Activated CD4-positive, alpha-beta T cell treated with anti-CD3 and anti-CD28 coated beads for 36 hours (primary cell): ENCODE measurements around the gene TUBGCP6. TPM values are rescaled to one million over a fixed set of nuclear protein-coding genes. Genes with fewer than 3 reads are reported as not detected.

Source experiments
- ATAC-seq: fragments of 200-7000 bp; cut with Tn5 transposase; one replicate; pipeline ENCODE4 v1.10.0; 2021; ENCODE audit warnings: mild to moderate bottlenecking, moderate library complexity
- CTCF ChIA-PET: fragments of 350-600 bp; sonication (Branson Sonifier 250); formaldehyde crosslinking; loops from one replicate; lab custom pipeline; 2021; ENCODE audit warnings: antibody characterized with exemption; lab: Charles Lee
- POLR2A ChIA-PET: fragments of 350-600 bp; sonication (Branson Sonifier 250); formaldehyde crosslinking; loops from one replicate; lab custom pipeline; 2021; ENCODE audit warnings: antibody characterized with exemption, inconsistent platforms; lab: Charles Lee
- DNase-seq: peaks from one replicate; pipeline ENCODE4 v3.0.0-alpha.2; 2020
- H3K27ac Mint-ChIP-seq: one replicate; pipeline ENCODE4 v1.8.0; 2021; ENCODE audit warnings: mixed read lengths
- H3K27me3 Mint-ChIP-seq: one replicate; pipeline ENCODE4 v1.8.0; 2021; ENCODE audit warnings: mixed read lengths
- H3K36me3 Mint-ChIP-seq: one replicate; pipeline ENCODE4 v1.8.0; 2021; ENCODE audit warnings: low read depth, mixed read lengths
- H3K4me1 Mint-ChIP-seq: one replicate; pipeline ENCODE4 v1.8.0; 2021; ENCODE audit warnings: mixed read lengths
- H3K4me3 Mint-ChIP-seq: one replicate; pipeline ENCODE4 v1.8.0; 2021; ENCODE audit warnings: mild to moderate bottlenecking, moderate library complexity, mixed read lengths
- H3K9me3 Mint-ChIP-seq: one replicate; pipeline ENCODE4 v1.8.0; 2021; ENCODE audit warnings: low read depth, mixed read lengths
- intact Hi-C, 2 experiments: fragments of 100-400 bp; cut with DNase I in 1 of 2; cut with micrococcal nuclease in 1 of 2; formaldehyde crosslinking; loops; one replicate each; pipeline versions ENCODE4 v1.14.2 to v1.15.1; 2022 to 2024; cut with DNase I, micrococcal nuclease
- total RNA-seq, 2 experiments: library from RNA; stranded (reverse); gene quantifications; one replicate each; pipeline ENCODE4 v1.2.3, GENCODE V29; 2021

TUBGCP6 gene
- total RNA-seq, 2 experiments from 2014 or later: 42.2 to 49.2 TPM

- intact Hi-C loops: no loop called here
- ATAC-seq: no peak
- Mint-ChIP-seq H3K9me3 (no peaks in the 10 kb centered on the region), H3K27me3 (no peaks in the 10 kb centered on the region), H3K4me1 (no peaks in the 10 kb centered on the region), H3K27ac (no peak overlapping the region), H3K36me3 (peaks cover 36% of the 10 kb centered on the region), H3K4me3 (no peak overlapping the region)
- ChIA-PET CTCF (interaction anchor here (0.7 to 1.5 kb wide), 3 partner anchors 22 to 66 kb away, joined by 3 to 5 read pairs (median 5); no protein-coding TSS in a partner anchor), POLR2A (no interaction called here)
- DNase-seq: no peak
These were observed 29.3 kb downstream of the TUBGCP6 start for GRCh38 chr22:50215297-50216054.

- Mint-ChIP-seq H3K4me1 (peaks cover 4% of the 10 kb centered on the region), H3K27ac (no peak overlapping the region), H3K27me3 (no peaks in the 10 kb centered on the region), H3K9me3 (no peaks in the 10 kb centered on the region), H3K36me3 (peaks cover 32% of the 10 kb centered on the region), H3K4me3 (no peak overlapping the region)
- CTCF ChIA-PET: interaction anchor here (1.2 kb wide), 1 partner anchor 64 kb away, joined by 3 read pairs; no protein-coding TSS in a partner anchor
- ATAC-seq (no peak), DNase-seq (no peak)
- intact Hi-C loops: no loop called here
- POLR2A ChIA-PET: no interaction called here
These were observed 31.6 kb downstream of the TUBGCP6 start for GRCh38 chr22:50213263-50213662.

- intact Hi-C loops: loop anchor here in 1 of 2 experiments (2.0 kb wide), 1 partner anchor 444 kb away; no protein-coding TSS in a partner anchor
- H3K4me3 Mint-ChIP-seq: no peak overlapping the region
- no peak for DNase-seq
- no peak overlapping the region for H3K27ac Mint-ChIP-seq
- peaks cover 24% of the 10 kb centered on the region for H3K36me3 Mint-ChIP-seq
- ChIA-PET POLR2A (no interaction called here), CTCF (interaction anchor here (1.1 to 1.6 kb wide), 3 partner anchors 29 to 63 kb away, joined by 3 to 13 read pairs (median 3); no protein-coding TSS in a partner anchor)
- no peak for ATAC-seq
- no peaks in the 10 kb centered on the region for H3K27me3 Mint-ChIP-seq
- H3K9me3 Mint-ChIP-seq: no peaks in the 10 kb centered on the region
- peaks cover 4% of the 10 kb centered on the region for H3K4me1 Mint-ChIP-seq
These were observed 33.7 kb downstream of the TUBGCP6 start for GRCh38 chr22:50211147-50211546.

- DNase-seq (no peak), ATAC-seq (no peak)
- Mint-ChIP-seq H3K27me3 (no peaks in the 10 kb centered on the region), H3K36me3 (peaks cover 22% of the 10 kb centered on the region), H3K9me3 (no peaks in the 10 kb centered on the region), H3K4me1 (peaks cover 4% of the 10 kb centered on the region), H3K27ac (no peak overlapping the region), H3K4me3 (no peak overlapping the region)
- intact Hi-C loops: loop anchor here in 1 of 2 experiments (1.0 to 2.0 kb wide), 3 partner anchors 61 to 444 kb away; no protein-coding TSS in a partner anchor
- CTCF ChIA-PET: interaction anchor here (1.1 to 1.6 kb wide), 3 partner anchors 30 to 62 kb away, joined by 3 to 13 read pairs (median 3); no protein-coding TSS in a partner anchor
- POLR2A ChIA-PET: no interaction called here
These were observed 34.3 kb downstream of the TUBGCP6 start for GRCh38 chr22:50210378-50211139.

- Mint-ChIP-seq H3K4me1 (peaks cover 5% of the 10 kb centered on the region), H3K36me3 (peaks cover 18% of the 10 kb centered on the region), H3K27me3 (no peaks in the 10 kb centered on the region), H3K27ac (no peak overlapping the region), H3K4me3 (no peak overlapping the region), H3K9me3 (no peaks in the 10 kb centered on the region)
- ChIA-PET CTCF (no interaction called here), POLR2A (no interaction called here)
- ATAC-seq: peak; percentile 86
- peak; percentile 85 for DNase-seq
- intact Hi-C loops: loop anchor here (1.0 to 2.0 kb wide), 3 partner anchors 61 to 443 kb away; no protein-coding TSS in a partner anchor
These were observed 34.9 kb downstream of the TUBGCP6 start for GRCh38 chr22:50209893-50210292.

GRCh38 chr22:50208939-50209892 lies 35.6 kb downstream of the TUBGCP6 start:
- intact Hi-C loops: loop anchor here in 1 of 2 experiments (1.0 kb wide), 1 partner anchor 60 kb away; no protein-coding TSS in a partner anchor
- peaks cover 7% of the 10 kb centered on the region for H3K4me1 Mint-ChIP-seq

GRCh38 chr22:50208430-50208938 lies 36.3 kb downstream of the TUBGCP6 start:
- ChIA-PET POLR2A (interaction anchor here (0.6 kb wide), 1 partner anchor 43 kb away, joined by 3 read pairs; the partner anchor contains the start of gene HDAC10), CTCF (interaction anchor here (0.5 to 1.5 kb wide), 5 partner anchors 20 to 617 kb away, joined by 3 to 7 read pairs (median 3); no protein-coding TSS in a partner anchor)
- Mint-ChIP-seq H3K9me3 (no peaks in the 10 kb centered on the region), H3K36me3 (peaks cover 17% of the 10 kb centered on the region), H3K4me3 (no peak overlapping the region), H3K4me1 (peaks cover 10% of the 10 kb centered on the region), H3K27ac (no peak overlapping the region), H3K27me3 (no peaks in the 10 kb centered on the region)
- DNase-seq (no peak), ATAC-seq (no peak)
- intact Hi-C loops: no loop called here

More at GRCh38 chr22:50208939-50209892, 35.6 kb downstream of the TUBGCP6 start:
- H3K27me3 Mint-ChIP-seq: no peaks in the 10 kb centered on the region
- CTCF ChIA-PET: interaction anchor here (0.5 to 1.5 kb wide), 5 partner anchors 19 to 618 kb away, joined by 3 to 7 read pairs (median 3); no protein-coding TSS in a partner anchor
- DNase-seq: no peak
- peaks cover 15% of the 10 kb centered on the region for H3K36me3 Mint-ChIP-seq
- H3K9me3 Mint-ChIP-seq: no peaks in the 10 kb centered on the region
- POLR2A ChIA-PET: no interaction called here
- no peak overlapping the region for H3K4me3 Mint-ChIP-seq
- no peak overlapping the region for H3K27ac Mint-ChIP-seq
- peak; percentile 20 for ATAC-seq

- no peak for ATAC-seq
- no peaks in the 10 kb centered on the region for H3K27me3 Mint-ChIP-seq
- intact Hi-C loops: no loop called here
- ChIA-PET POLR2A (no interaction called here), CTCF (interaction anchor here (1.0 kb wide), 1 partner anchor 80 kb away, joined by 3 read pairs; no protein-coding TSS in a partner anchor)
- peaks cover 21% of the 10 kb centered on the region for H3K36me3 Mint-ChIP-seq
- no peak overlapping the region for H3K27ac Mint-ChIP-seq
- no peaks in the 10 kb centered on the region for H3K9me3 Mint-ChIP-seq
- H3K4me3 Mint-ChIP-seq: no peak overlapping the region
- DNase-seq: no peak
- peaks cover 16% of the 10 kb centered on the region for H3K4me1 Mint-ChIP-seq
These were observed 37.3 kb downstream of the TUBGCP6 start for GRCh38 chr22:50207383-50208140.

GRCh38 chr22:50206599-50206998 lies 38.2 kb downstream of the TUBGCP6 start:
- no peaks in the 10 kb centered on the region for H3K27me3 Mint-ChIP-seq
- DNase-seq (no peak), ATAC-seq (no peak)
- no peaks in the 10 kb centered on the region for H3K9me3 Mint-ChIP-seq
- ChIA-PET POLR2A (no interaction called here), CTCF (interaction anchor here (1.0 kb wide), 1 partner anchor 79 kb away, joined by 3 read pairs; no protein-coding TSS in a partner anchor)
- intact Hi-C loops: no loop called here
- peaks cover 21% of the 10 kb centered on the region for H3K4me1 Mint-ChIP-seq
- H3K36me3 Mint-ChIP-seq: peaks cover 17% of the 10 kb centered on the region
- no peak overlapping the region for H3K4me3 Mint-ChIP-seq
- H3K27ac Mint-ChIP-seq: no peak overlapping the region
